Stimulated activated CD8-positive, alpha-beta memory T cell treated with anti-CD3 and anti-CD28 coated beads, Interleukin-15, amount 100 ng/mL, for 48 hours (primary cell): ENCODE measurements around the gene IGDCC3.
"Not testable (repeated sequence)": the region's sequence is repeated elsewhere in the genome, so short reads cannot be mapped to it uniquely, and the experiment has no call there.

Experiments
- DNase-seq, 2 donors: peaks; one replicate each; pipeline ENCODE4 v3.0.0-alpha.2; 2020; ENCODE audit warnings: low read depth in 2 of 2

IGDCC3 gene

GRCh38 chr15:65371976-65372786 lies 5.6 kb downstream of the IGDCC3 start:
- DNase-seq = no peak

- DNase-seq = no peak
Observed at GRCh38 chr15:65370885-65371284, 6.9 kb downstream of the IGDCC3 start.

GRCh38 chr15:65369651-65370050 lies 8.2 kb downstream of the IGDCC3 start:
- DNase-seq = no peak

GRCh38 chr15:65369212-65369547 lies 8.6 kb downstream of the IGDCC3 start:
- no peak for DNase-seq

GRCh38 chr15:65368302-65369211 lies 9.2 kb downstream of the IGDCC3 start:
- no peak for DNase-seq

GRCh38 chr15:65366122-65366892 lies 11.5 kb downstream of the IGDCC3 start:
- no peak for DNase-seq

- DNase-seq = no peak
Observed at GRCh38 chr15:65365229-65365628, 12.6 kb downstream of the IGDCC3 start.

- no peak for DNase-seq
Observed at GRCh38 chr15:65363766-65364165, 14.0 kb downstream of the IGDCC3 start.

GRCh38 chr15:65363306-65363705 lies 14.5 kb downstream of the IGDCC3 start:
- DNase-seq = no peak

GRCh38 chr15:65362491-65362890 lies 15.3 kb downstream of the IGDCC3 start:
- DNase-seq = no peak

GRCh38 chr15:65361708-65362459 lies 15.9 kb downstream of the IGDCC3 start:
- no peak for DNase-seq

- DNase-seq = no peak
Observed at GRCh38 chr15:65360506-65360905, 17.3 kb downstream of the IGDCC3 start.

- DNase-seq = no peak
Observed at GRCh38 chr15:65355988-65356353, 21.8 kb downstream of the IGDCC3 start.

- DNase-seq = no peak
Observed at GRCh38 chr15:65355173-65355987, 22.4 kb downstream of the IGDCC3 start.

GRCh38 chr15:65354835-65355172 lies 23.0 kb downstream of the IGDCC3 start:
- DNase-seq = no peak

GRCh38 chr15:65351972-65352371 lies 25.8 kb downstream of the IGDCC3 start:
- not testable (repeated sequence) for DNase-seq

GRCh38 chr15:65349338-65349737 lies 28.5 kb downstream of the IGDCC3 start:
- DNase-seq = no peak

- DNase-seq = not testable (repeated sequence)
Observed at GRCh38 chr15:65347756-65348155, 30.0 kb downstream of the IGDCC3 start.

GRCh38 chr15:65346856-65347598 lies 30.8 kb downstream of the IGDCC3 start:
- DNase-seq = no peak

GRCh38 chr15:65344914-65345275 lies 32.9 kb downstream of the IGDCC3 start:
- no peak for DNase-seq
